GM19467 (cell line): ENCODE data around the gene INPP5E.

Source experiments
- ATAC-seq: cut with Tn5 transposase; IDR thresholded peaks from one replicate; pipeline ENCODE4 v1.9.1; 2021; ENCODE audit warnings: mild to moderate bottlenecking, moderate library complexity; ENCODE audit not compliant: unreplicated experiment

The INPP5E gene

DNA sequence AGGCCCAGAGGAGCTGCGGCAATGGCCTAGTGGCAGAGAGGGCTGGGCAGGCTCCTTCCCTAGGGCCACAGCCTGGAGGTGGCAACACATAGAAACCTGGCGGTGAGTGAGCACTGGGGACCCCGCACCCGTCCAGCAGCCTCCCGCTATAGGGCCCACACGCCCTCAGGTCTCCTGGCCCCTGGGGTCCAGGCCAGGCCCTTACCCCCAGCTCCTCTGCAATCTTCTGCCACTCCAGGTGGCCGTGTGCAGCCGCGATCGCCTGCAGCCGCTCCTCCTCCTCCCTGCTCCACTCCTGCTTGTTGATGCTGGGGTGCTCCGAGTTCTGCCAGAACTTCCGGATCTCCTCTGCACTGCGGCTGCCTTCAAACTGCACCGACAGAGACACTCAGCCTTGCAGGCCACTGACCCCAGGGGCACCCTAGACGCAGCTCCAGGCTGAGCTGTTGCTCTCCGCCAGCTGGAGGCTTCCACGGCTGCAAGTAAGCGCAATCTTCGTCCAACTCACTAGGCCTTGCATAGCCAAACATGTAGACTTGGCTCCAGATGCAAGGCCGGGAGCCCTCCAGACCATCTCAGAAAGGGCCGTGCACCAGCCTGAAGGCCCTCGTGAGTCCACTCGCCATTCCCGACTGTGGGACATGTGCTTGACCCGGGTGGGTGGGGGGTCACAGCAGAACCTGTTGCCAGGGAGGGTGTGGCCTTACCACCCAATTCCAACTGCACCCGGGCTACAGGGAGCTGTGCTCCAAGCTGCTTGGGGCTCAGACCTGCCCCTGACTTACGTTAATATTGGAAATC lies 47.7 kb downstream of the INPP5E start:
- ATAC-seq: no peak

DNA sequence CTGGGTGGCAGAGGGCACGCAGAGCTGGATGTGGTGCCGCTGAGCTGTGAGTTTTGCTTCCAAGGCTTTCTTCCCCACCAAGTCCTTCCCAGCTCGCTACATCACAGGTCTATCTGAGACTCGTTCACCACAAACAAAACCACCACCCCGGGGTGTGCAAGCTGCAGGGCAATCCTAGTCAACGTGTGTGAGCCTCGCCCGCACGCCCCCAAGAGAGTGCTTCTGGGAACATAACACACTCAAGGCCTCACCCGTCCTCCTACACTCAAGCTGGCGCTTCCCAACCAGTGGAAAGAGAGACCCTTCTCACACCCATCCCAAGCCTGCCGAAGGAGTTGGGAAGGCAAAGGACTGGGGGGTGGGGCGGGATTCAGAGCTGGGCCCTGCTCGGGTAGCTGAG lies 50.2 kb downstream of the INPP5E start:
- no peak for ATAC-seq

DNA sequence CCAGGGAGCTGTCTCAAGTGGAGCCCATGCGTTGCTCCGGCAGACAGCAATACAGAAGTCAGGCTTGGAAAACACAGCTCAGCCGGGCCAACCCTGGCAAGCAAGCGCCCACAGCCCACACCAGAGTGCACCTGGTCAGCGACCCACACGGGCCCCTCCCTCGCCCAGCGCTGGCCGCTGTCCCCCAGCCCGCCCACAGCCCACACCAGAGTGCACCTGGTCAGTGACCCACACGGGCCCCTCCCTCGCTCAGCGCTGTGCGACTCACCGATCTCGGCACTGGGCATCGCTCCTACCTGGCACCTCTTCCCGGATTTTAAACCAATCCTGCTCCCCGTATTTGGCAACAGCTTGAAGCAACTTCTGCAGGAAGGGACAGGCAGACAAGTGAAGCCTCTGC lies 52.4 kb downstream of the INPP5E start:
- no peak for ATAC-seq

DNA sequence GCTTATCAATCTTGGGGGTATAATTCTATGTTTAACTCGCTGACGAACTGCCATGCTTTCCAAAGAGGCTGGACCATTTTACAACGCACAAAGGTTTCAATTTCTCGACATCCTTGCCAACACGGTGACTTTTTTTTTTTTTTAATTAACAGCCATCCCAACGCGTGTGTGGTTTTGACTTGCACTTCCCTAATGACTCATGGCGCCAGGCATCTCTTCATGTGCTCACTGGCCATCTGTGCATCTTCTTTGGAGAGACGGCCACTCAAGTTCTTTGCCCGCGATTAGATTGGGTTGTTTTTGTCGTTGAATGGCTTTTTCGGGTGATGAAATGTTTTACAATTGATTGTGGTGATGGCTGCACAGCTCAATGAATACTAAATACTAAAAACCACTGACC lies 53.6 kb downstream of the INPP5E start:
- no peak for ATAC-seq

DNA sequence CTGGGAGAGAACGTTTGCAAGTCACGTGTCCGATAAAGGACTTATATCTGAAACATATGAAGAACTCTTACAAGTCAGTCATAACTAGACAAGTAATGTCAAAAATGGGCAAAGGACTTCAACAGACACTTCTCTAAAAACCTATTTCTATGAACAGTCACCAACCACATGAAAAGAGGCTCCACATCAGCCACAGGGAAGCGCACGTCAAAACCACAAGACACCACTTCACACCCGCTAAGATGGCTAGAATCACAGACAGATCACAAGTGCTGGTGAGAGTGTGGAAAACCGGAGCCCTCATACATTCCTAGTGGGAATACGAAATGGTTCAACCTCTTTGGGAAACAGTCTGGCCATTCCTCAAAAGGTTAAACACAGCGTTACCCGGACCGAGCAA lies 54.6 kb downstream of the INPP5E start:
- no peak for ATAC-seq

DNA sequence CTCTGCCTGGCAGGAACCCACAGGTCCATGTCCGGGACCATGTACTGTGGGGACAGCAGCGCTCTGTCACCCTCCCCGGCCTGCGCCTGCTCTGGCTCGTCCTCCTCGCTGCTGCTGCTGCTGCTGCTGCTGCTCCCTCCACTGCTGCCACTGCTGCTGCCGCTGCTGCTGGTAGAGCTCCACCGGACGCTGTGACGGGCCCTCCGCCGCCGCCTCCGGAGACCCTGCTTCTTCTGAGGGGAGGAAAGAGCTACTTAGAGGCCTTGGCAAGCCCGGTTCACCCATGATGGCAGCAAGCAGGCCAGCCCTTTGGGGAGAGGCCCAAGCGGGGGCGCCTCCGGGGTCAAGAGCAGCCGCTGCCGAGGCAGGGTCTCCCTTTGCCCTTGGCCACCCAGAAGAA lies 56.2 kb downstream of the INPP5E start:
- ATAC-seq: no peak

DNA sequence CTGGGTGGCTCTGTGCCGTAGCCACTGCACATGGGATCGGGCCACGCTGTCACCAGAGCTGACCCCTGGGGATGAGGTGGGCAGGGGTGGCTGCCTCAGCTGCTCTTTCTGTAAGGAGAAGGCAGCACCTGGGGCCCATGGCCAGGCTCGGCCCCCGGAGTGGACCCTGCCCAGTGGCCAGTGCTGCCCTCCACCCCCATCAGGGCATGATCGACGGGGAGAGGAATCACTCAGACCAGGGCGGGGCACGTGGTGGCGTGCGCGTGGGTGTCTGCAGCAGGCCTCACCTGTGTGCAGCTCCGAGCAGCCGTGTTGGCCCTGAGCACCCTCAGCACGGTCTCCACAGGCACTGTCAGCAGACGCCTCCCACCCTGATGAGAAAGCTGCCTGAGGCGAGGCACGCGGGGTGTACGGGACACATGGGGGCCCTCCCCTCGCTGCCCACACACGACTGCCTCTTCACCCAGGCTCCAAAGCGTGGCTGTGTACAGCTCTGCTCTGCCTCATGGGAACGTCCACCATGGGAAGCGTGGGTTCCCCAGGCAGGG lies 57.6 kb downstream of the INPP5E start:
- no peak for ATAC-seq

DNA sequence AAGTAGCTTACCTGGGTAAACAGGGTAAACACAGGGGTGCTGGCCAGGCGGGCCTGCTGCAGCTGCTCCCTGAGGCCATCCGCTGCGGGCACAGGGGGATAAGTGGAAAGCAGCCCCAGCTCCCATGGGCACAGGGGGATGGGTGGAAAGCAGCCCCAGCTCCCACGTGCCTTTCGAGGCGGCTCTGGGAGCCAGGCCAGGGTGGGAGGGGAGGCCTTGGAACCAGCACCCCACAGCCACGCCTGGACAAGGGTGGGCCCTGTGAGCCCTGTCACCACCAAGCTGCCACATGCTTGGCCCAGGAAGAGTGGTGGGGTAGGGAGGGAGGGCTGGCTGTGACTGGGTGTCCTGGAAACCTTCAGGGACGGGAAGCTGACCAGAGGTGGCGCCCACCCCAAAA lies 58.3 kb downstream of the INPP5E start:
- no peak for ATAC-seq

DNA sequence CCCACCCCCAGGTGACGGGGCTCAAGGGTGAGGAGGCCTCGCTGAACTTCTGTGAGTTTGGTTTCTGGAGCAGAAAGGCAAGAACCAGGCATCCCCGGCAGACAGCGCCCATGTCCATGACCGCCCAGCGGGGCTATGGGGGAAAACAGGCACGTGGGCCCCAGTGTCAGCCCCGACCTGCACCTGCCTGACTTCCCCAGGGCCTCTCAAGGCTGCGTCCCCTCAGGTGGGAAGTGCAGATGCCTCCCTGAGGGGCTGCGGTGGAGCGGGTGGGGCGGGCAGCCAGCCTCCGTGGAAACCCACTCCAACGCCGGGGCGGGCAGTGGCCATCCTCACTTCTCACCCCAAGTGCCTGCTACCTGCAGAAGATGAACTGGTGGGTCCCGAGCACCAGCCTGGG lies 59.3 kb downstream of the INPP5E start:
- no peak for ATAC-seq

DNA sequence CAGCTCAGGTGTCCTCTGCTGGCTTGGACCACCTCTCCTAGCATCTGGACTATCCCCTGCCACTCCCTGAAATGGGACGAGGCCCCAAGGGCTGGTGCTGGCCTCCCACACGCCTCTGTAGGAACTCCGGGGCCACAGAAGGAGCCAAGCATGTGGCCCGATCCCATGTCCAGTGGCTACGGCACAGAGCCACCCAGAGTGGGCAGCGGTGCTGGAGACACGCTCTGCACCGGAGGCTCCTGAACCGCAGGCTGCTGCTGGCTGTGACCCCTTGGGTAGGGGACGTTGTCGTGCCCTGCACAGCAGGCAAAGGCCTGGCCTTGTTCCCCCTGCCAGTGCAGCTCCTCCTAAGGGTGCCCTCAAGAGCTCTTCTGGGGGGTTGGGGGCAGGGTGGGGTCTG lies 59.8 kb downstream of the INPP5E start:
- no peak for ATAC-seq

DNA sequence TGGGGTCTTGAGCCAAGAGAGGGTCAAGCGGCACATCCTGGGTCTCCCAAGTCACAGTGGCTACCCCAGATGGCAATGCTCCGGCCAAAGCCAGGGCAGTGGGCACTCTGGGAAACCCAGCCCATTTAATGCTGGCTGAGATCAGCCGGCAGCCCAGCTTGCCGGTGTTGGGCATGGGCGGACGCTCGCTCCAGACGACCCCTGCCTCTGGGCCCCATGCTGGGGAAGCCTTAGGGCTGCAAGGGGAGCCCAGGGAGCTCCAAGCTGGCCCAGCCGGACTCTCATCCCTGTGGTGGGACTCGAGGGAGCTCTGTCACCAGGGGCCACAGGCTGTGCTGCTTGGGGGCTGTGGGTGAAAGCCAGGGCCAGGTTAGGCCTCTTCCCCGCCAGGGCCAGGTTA lies 60.2 kb downstream of the INPP5E start:
- no peak for ATAC-seq

DNA sequence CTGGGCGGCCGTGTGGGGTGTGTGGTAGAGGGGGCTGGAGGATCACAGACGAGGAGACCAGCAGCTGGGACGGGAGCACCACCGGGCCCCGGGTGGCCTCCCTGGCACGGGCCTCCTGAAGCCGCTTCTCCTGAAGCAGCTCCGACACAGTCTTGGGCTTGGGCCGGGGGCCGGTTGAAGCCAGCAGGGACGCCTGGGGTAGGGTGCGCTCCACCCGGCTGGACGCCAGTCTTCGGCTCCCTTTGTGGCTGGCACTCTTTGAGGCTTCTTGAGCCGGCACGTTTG lies 60.7 kb downstream of the INPP5E start:
- no peak for ATAC-seq
